ENCODE results near the gene WFDC1.

Gene WFDC1

DNA sequence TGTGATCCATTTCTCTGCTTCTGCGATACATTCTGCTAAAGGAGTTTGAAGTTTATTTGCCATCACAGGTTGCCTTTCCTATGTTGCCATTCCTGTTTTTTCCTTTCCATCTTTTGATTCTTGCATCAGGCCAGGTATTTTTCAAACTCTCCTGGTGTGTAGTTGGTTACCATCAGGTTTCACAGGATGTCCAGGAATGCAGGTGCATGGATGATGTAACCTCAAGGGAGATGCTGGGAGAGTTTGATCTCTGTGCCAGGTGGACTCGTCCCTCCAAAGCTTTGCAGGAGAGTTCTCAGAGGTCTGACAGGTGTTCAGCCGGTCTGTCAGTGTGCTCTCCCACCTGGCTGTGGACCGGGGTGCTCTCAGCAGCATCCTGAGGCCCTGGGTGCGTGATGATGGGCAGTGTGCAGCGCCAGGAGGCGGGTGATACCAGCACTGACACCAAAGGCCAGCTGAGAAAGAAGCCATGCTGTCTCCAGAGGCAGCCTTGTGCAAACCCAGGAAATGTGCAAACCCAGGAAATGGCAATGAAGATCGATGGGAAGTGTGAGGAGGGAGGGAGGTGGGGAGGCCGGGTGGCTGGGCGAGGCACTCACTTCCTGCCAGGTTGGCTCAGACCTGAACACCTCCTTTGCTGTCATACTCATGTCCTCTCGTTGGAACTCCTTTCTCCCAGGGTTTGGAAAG lies 75.4 kb downstream of the WFDC1 start:
- in situ Hi-C loops (cut with MboI; ENCODE audit: low sequenced_read_pairs, unreplicated experiment), result no loop called here
- DNase-seq (ENCODE audit: low spot score), result no peak
- TF ChIP-seq, protein P1, sequence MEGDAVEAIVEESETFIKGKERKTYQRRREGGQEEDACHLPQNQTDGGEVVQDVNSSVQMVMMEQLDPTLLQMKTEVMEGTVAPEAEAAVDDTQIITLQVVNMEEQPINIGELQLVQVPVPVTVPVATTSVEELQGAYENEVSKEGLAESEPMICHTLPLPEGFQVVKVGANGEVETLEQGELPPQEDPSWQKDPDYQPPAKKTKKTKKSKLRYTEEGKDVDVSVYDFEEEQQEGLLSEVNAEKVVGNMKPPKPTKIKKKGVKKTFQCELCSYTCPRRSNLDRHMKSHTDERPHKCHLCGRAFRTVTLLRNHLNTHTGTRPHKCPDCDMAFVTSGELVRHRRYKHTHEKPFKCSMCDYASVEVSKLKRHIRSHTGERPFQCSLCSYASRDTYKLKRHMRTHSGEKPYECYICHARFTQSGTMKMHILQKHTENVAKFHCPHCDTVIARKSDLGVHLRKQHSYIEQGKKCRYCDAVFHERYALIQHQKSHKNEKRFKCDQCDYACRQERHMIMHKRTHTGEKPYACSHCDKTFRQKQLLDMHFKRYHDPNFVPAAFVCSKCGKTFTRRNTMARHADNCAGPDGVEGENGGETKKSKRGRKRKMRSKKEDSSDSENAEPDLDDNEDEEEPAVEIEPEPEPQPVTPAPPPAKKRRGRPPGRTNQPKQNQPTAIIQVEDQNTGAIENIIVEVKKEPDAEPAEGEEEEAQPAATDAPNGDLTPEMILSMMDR (IDR thresholded peaks at IDR 0.05; ENCODE audit: borderline replicate concordance, control extremely low read depth, extremely low read depth, insufficient read depth, missing control alignments), result no peak

DNA sequence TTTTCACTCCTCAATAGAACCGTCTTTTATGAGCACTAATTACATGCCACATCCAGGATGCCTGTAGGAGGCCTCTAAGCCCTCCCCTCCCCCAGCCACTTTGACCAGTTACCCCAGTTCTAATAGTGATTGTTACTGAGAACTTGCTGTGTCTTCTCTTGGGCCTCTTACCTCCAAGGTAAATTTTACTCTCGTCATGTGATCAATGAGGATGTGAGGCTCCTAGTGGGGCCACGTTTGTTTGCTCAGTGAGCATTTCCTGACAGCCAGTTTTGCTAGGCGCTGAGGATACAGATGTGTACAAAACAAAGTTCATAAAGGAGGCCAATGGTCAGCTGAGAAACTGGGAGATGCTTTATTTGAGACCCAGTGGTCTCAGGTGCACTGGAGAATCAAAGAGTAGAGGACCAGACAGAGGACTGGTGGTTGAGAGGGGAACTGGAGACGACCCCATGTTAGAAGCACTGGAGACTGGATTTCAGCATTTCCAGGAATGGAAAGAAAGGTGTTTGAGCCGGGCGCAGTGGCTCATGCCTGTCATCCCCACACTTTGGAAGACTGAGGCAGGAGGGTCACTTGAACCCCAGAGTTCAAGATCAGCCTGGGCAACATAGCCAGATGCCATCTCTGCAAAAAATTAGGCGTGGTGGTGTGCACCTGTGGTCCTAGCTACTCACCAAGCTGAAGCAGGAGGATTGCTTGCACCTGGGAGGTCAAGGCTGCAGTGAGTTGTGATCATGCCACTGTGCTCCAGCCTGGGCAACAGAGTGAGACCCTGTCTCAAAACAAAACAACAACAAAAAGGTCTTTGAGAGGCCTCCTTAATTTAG lies 76.3 kb downstream of the WFDC1 start:
- in situ Hi-C loops (cut with MboI; ENCODE audit: low sequenced_read_pairs, unreplicated experiment), result no loop called here
- no peak for DNase-seq (ENCODE audit: low spot score)
- TF ChIP-seq, protein P1 (IDR thresholded peaks at IDR 0.05; ENCODE audit: borderline replicate concordance, control extremely low read depth, extremely low read depth, insufficient read depth, missing control alignments), result no peak

DNA sequence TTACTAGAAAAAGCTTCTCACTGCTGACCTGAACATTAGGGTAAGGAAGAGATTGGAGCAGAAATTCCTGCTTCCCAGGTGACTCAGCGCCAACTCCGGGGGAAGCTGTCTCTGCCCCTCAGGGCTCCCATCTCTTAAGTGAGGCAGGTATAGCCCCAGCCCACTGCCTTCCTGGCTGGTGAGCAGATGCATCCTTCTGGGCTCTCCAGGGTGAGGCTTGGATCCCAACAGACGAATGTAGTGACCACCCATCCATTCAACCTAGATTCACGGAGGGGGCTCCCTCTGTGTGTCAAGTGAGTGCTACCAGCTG lies 76.8 kb downstream of the WFDC1 start:
- in situ Hi-C loops (cut with MboI; ENCODE audit: low sequenced_read_pairs, unreplicated experiment), result no loop called here
- no peak for DNase-seq (ENCODE audit: low spot score)
- TF ChIP-seq, protein P1 (IDR thresholded peaks at IDR 0.05; ENCODE audit: borderline replicate concordance, control extremely low read depth, extremely low read depth, insufficient read depth, missing control alignments), result no peak

DNA sequence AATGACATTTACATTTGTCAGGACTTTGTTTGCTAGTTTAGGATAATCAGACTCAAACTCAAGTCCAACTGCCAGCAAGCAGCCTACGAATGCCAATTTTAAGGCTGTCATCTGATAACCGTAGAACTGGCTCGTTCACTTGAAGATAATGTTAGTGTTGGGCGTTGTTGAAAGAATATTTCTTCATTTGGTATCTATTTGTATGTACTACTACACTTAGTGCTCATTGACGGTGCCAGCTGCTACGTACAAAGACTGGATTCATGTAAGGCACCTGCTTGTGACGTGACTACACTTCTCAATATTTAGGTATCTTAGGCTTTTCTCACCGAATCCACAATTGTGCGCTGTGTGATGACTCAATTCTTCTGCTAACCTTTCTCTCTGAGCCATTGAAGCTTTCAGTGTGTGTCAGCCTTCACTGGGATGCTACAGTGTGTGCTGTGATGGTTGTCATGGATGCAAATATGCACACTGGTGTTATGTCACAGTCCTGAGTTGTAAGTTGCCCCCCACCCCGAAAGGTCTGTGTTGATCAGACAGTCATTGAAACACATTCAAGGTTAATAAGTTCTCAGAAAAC lies 79.3 kb downstream of the WFDC1 start:
- no peak for DNase-seq (ENCODE audit: low spot score)
- in situ Hi-C loops (cut with MboI; ENCODE audit: low sequenced_read_pairs, unreplicated experiment), result no loop called here
- TF ChIP-seq, protein P1 (IDR thresholded peaks at IDR 0.05; ENCODE audit: borderline replicate concordance, control extremely low read depth, extremely low read depth, insufficient read depth, missing control alignments), result no peak

DNA sequence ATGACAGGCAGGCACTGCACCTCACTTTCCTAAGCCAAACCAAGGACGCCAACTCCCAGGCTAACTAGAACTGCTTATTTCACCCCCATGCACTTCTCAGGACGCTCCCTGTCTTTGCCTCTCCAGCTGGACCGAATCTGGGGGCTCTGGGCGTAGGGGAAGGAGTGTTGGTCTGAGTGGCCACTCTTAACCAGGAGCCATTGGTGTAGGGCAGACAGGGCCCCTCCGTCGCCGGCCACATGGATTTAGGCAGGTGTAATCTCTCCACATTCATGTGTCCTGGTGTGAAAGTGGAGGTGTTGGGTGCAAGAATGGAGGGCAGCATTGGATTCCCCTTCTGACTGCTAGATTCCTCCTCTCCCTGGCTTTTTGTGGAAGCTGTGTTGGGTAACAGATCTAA lies 83.4 kb downstream of the WFDC1 start:
- in situ Hi-C loops (cut with MboI; ENCODE audit: low sequenced_read_pairs, unreplicated experiment), result no loop called here
- no peak for DNase-seq (ENCODE audit: low spot score)
- TF ChIP-seq, protein P1 (IDR thresholded peaks at IDR 0.05; ENCODE audit: borderline replicate concordance, control extremely low read depth, extremely low read depth, insufficient read depth, missing control alignments), result no peak

DNA sequence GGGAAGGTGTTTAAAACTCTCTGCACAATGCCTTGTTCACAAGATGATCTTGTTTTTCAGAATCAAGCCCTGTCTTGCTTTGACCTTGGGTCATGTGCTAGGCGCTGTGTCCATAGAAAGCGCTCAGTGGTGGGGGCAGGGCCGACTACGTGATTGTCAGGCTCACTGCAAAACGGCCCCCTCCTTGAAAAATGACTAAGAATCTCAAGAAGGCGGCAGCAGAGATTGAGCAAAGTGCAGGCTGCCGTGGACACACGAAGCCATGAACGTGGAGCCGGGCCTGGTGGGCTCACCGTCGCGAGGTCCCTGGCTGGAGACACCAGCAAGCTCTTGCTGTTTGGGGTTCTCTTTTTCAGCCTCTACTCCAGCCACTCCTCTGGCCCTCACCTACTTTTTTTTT lies 83.9 kb downstream of the WFDC1 start:
- no peak for DNase-seq (ENCODE audit: low spot score)
- TF ChIP-seq, protein P1 (IDR thresholded peaks at IDR 0.05; ENCODE audit: borderline replicate concordance, control extremely low read depth, extremely low read depth, insufficient read depth, missing control alignments), result no peak
- in situ Hi-C loops (cut with MboI; ENCODE audit: low sequenced_read_pairs, unreplicated experiment), result no loop called here

Data from GM13976 (cell line).